AG10803 (cell line): Measurements from ENCODE around the gene IL6R.
A peak's percentile ranks its signal among the peaks of the same experiment; 100 is the strongest.

Experiments
- DNase-seq: peaks from one replicate; pipeline ENCODE4 v3.0.0; 2010; ENCODE audit warnings: low read depth
- H3K4me3 ChIP-seq: 2 replicates; pipeline ENCODE4 v1.5.1; 2011; ENCODE audit warnings: mild to moderate bottlenecking, low read length, control low read depth
- TF ChIP-seq, protein P1 (sequence below): conservative IDR thresholded peaks from 2 replicates; pipeline ENCODE4 v1.5.1; 2011; ENCODE audit warnings: mild to moderate bottlenecking, low read length, control low read depth, inconsistent platforms

Gene IL6R

DNA sequence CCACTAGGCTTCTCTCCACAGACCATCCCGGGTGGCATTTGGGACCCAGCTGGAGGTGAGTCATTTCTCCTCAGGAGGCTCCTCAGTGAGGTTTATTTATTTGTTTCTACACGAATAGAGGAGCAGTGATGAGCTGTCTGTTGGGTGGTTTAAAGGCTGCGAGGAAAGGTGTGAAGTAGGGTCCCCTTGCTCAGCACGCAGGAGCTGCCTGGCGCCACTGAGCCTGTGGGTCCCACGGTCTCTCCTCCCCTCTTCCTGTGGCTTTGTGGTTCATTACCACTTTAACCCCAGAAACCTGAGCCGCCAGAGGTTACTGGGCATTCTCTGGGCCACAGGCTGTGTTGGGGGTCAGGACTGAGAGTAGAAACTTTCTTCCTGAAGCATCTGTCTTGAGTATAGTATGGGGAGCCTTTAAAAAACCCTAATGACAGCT, 39.9 kb downstream of the IL6R start:
- peak; percentile 69 for DNase-seq
- no peak overlapping the region for H3K4me3 ChIP-seq
- TF ChIP-seq, protein P1, sequence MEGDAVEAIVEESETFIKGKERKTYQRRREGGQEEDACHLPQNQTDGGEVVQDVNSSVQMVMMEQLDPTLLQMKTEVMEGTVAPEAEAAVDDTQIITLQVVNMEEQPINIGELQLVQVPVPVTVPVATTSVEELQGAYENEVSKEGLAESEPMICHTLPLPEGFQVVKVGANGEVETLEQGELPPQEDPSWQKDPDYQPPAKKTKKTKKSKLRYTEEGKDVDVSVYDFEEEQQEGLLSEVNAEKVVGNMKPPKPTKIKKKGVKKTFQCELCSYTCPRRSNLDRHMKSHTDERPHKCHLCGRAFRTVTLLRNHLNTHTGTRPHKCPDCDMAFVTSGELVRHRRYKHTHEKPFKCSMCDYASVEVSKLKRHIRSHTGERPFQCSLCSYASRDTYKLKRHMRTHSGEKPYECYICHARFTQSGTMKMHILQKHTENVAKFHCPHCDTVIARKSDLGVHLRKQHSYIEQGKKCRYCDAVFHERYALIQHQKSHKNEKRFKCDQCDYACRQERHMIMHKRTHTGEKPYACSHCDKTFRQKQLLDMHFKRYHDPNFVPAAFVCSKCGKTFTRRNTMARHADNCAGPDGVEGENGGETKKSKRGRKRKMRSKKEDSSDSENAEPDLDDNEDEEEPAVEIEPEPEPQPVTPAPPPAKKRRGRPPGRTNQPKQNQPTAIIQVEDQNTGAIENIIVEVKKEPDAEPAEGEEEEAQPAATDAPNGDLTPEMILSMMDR: no peak

DNA sequence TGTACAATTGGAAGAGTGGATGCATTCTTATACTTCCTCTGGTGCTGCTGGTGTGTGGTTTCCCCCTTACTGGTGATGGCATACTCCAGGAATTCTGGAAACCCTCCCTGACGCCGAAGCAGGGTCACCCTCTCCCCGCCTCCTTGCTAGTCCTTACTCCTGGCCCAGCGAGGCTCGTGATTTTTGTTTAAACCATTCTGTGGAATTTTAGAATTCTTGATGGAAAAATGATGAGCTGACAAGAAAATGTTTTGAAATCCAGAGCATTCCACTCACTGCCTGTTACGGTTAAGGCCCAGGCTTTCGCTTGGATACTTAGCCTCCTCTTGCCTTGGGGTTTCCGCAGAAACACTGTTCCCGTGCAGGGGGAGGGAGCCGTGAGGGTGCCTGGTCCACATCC, 41.1 kb downstream of the IL6R start:
- no peak overlapping the region for H3K4me3 ChIP-seq
- TF ChIP-seq, protein P1: no peak
- peak; percentile 97 for DNase-seq

DNA sequence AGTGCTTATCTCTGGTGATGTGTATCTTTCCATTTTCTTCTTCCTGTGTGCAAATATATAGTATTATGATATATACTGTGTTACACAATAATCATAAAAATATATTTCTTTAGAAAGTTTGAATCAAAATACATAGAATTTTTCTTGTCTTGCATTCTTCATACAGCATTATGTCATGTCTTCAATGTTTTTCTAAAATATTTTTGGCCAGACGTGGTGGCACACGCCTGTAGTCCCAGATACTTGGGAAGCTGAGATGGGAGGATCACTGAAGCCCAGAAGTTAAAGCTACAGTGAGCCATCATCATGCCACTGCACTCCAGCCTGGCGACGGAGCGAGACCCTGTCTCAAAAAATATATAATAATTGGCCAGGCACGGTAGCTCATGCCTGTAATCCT, 41.6 kb downstream of the IL6R start:
- DNase-seq: no peak
- TF ChIP-seq, protein P1: no peak

DNA sequence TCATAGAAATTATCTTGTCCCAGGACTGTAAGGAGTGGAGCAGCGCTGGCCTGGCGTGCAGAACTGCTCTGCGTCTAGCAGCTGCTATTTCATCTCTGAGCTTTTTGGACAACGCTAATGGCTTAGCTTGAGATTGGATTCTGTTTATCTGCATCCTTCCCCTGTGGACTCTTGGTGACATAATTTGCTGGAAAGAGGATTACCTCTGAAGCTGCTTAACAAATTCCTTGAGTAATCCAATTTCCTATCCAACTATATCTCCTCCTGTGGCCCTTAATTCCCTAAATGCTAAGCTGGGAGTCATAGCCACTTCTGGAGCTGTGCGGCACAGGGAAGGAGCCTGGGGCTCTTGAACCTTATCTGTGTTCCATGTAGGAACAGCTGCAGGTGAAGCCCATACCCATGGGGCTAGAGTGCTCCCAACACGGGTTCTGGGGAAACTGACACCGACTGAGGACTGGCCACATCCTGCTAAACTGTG, 43.2 kb downstream of the IL6R start:
- no peak for DNase-seq
- TF ChIP-seq, protein P1: no peak
- no peak overlapping the region for H3K4me3 ChIP-seq

More for the DNA sequence above, 41.6 kb downstream of the IL6R start:
- H3K4me3 ChIP-seq: no peak overlapping the region

DNA sequence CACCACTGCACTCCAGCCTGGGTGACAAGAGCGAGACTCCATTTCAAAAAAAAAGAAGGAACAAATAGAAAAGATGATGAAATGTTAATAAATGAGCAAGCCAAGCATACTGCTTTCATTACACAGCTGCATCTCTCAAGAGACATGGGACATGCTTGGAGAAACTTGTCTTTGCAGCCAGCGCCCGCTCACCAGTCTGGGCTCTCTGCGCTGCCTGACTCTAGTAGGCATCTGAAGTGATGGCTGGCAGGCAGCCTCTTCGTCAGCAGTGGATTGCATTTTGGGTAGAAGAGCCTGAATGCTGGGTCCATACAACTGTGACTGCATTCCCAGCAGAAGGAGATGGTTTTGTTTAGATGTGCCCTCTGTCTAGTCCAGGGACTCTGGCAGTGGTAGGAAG, 48.0 kb downstream of the IL6R start:
- peak overlapping the region; percentile 18; the same call in 1 of the 2 replicates for H3K4me3 ChIP-seq
- TF ChIP-seq, protein P1: no peak
- DNase-seq: peak; percentile 67

DNA sequence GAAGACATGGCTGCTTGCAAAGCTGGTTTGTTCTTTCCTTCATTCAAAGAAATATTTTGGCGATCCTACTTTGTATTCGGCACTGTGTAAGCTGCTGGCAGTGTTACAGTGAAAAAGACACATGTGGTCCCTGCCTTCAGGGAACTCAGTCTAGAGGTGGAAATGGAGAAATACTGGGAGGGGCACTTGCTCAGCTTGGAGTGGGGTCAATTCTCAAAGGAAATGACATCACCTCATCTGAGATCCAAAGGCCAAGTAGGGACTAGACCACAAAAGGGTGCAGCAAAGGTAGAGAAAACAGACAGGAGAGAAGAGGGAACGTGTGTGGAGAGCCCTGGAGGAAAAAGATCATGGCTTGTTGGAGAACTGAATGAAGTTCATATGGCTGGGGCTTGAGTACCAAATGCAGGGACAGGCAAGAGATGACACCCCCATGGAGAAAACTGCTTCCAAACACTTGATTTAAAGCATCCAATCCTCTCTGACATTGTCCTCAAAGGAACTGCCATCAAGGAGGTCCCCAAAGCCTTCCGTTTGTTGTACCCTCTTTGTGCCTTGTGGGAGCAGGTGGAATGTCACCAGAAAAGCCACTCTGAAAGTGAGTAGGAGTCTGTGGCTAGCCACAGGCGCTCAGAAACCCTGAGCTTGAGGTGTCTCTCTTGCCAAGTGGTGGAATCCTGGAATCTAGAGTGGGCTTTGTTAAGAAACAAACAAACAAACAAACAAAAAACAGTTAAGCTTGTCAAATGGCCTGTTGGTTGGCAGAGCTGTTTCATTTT, 48.6 kb downstream of the IL6R start:
- TF ChIP-seq, protein P1: no peak
- H3K4me3 ChIP-seq: peak overlapping the region; percentile 18; the same call in 1 of the 2 replicates
- DNase-seq: peak; percentile 89
